HG02840 (cell line): ENCODE results near the gene KCNK1.

Experiments used
- ATAC-seq: cut with Tn5 transposase; IDR thresholded peaks from one replicate; pipeline ENCODE4 v1.9.1; 2021; ENCODE audit warnings: mild to moderate bottlenecking, moderate library complexity, moderate number of reproducible peaks; ENCODE audit not compliant: unreplicated experiment, low FRiP score

KCNK1 gene

DNA sequence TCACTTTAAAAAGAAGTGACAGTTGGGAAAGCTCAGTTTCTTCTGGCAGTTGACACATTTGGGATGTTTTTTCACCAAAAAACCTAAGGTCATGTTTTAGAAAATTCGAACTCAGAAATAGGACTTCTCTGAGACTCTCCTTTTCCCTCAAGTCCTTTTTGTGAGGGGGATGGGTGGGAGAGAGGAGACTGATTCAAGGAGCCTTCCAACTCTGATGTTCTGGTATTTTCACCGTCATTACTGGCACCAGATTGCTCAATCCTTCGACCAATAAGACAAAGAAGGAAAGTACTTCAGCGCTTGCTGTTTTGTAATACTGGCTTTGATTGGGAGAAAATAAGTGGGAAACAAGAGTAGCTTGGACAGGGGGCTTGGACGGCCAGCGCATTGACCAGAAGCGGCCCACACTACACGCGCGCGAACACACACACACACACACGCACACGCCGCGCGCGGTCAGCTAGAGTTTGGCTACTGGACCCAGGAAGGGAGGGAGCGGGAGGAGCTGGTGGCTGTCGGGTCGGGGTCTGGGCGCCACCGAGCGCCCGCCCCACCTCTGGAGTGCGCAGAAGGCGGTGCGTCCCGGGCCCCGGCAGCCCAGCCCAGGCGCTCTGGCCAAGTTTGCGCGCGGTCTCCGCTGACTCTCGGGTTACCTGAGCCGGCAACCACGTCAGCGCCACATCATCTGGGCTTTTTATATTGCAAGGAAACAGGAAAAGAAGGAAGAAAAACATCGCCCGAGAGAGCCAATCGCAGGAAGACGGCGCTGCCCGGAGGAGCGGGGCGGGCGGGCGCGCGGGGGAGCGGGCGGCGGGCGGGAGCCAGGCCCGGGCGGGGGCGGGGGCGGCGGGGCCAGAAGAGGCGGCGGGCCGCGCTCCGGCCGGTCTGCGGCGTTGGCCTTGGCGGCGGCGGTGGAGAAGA lies at the start of gene KCNK1:
TSS of gene KCNK1 (plus strand) at position 855 of the 921 bp plus-strand sequence. CDS start at position 921, 66 bp downstream.
- no peak for ATAC-seq

DNA sequence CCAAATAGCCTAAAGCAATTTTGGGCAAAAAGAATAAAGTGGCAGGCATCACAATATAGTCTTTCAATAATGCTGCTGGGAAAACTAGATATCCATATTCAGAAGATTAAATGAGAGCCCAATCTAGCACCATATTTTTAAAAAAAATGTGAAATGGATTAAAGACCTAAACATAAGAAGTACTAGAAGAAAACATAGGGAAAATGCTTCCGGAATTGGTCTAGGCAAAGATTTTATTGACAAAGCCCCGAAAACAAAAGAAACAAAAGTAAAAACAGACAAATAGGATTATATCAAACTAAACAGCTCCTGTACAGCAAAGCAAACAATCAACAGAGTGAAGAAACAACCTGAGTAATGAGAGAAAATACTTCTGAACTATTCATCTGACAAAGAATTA lies 48.6 kb upstream of the KCNK1 start:
- no peak for ATAC-seq

DNA sequence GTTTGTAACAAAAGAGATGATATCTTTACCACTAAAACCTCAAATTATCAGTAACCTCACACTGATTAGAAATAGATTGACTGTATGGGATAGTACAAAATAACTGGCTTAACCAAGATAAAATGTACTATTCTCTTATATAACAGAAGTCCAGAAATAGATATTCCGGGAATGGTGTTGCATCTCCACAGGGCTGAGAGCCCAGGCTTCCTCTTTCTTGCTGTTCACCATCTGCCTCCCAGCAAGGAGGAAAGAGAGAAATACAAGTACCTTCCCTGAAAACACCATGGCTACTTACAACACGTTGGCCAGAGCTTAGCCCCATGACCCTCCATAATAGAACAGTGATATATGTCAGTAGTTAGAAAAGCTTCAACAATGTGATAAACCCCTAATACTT lies 47.0 kb upstream of the KCNK1 start:
- ATAC-seq = no peak

DNA sequence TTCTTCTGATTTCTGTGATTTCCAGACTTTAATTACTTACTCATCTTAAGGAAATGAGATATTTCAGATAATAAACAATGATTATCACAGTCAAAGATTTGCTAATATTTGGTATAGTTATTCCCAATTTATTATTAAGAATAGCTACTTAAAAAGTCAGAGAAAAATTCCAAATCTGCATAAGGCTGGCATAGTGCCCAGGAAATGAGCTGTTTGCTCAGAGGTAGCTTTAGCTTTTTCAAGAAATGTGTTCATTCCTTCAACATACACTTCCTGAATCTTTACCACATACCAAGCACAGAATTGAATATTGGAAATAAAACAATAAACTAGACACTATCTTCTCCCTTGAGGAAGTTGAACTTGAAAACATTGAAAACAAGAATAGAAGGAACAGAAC lies 44.3 kb upstream of the KCNK1 start:
- no peak for ATAC-seq

DNA sequence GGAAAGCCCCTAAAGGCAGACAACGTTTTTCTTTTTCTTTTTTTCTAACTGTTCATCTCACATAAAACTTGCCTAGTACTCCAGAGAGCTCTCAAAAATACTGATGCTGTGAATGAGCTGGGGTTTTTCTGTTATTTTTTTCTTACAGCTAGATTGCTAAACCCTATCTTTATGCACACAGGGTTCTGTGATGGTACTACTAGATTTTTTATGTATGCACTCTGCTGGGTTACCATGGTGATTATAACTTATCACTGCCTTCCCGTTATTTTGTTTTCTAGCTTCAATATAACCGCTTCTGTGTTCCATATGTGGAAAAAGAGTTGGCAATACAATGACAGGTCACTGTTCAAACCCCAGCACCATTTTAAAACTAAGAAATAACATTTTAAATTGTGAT lies 43.7 kb upstream of the KCNK1 start:
- ATAC-seq = no peak

DNA sequence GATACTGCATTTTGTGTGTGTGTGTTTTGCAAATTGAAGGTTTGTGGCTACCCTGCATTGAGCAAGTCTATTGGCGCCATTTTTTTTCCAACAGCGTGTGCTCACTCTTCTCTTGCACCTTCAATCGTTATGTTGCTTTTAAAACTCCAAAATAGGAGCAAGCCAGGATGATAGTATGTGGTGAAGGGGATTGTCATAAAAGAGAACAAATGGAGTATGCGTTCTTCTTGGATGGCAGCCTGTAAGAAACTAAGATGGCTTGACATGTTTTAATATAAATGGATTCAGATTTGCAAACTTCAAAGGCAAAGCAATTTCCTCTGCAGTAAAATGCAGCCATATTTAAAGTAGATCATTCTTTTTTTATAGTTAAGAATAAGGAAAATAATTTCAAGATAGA lies 43.2 kb upstream of the KCNK1 start:
- ATAC-seq = no peak

DNA sequence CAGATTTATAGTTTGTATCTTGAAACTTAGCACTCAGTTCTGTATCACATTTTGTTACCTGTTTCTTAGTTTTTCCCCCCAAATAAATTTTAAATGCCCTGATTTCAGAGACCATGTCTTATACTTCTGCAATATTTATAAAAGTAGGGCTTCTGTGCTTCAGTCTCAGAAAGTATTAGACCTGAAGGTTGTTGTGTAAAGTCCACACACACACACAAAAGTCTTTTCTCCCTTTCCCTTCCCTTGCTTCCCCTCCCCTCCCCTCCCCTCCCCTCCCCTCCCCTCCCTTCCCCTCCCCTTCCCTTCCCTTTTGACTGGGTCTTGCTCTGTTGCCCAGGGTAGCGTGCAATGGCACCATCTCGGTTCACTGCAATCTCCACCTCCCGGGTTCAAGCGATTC lies 41.0 kb upstream of the KCNK1 start:
- no peak for ATAC-seq

DNA sequence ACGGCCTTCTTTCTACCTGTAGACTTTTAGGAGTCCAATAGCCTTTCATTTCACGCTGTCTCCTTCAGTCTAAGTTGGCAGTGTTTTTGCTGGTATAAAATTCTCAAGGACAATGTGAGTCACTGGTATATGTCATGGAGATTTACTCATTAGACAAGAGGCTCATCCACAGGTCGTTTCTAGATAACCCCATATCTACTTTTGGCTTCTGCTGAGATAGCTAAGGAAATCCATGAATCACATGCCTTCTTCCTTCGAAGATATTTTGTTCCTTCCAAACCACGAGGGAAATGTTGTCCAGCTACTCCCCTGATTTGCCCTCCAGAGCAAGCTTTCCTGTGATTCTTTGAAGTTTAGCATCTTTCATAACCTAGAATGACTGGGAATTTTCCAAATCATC lies 38.5 kb upstream of the KCNK1 start:
- ATAC-seq = no peak

DNA sequence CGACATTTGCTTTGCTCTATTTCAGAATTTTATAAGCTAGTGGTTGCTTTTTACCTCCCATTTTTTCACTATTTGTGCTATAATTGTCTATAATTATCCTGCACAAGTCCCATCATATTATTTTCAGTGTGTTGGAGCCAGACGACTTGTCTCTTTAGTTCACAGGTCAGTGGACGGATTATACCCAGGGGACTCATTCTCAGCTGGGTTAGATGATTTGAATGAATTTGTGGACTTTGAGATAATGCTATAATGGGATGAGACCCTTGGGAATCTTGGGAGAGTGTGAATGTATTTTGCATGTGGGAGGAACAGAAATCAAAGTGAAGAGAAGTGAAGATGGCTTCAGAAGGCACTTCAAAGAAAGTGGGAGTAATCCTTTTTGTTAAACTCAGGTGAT lies 31.5 kb upstream of the KCNK1 start:
- no peak for ATAC-seq

DNA sequence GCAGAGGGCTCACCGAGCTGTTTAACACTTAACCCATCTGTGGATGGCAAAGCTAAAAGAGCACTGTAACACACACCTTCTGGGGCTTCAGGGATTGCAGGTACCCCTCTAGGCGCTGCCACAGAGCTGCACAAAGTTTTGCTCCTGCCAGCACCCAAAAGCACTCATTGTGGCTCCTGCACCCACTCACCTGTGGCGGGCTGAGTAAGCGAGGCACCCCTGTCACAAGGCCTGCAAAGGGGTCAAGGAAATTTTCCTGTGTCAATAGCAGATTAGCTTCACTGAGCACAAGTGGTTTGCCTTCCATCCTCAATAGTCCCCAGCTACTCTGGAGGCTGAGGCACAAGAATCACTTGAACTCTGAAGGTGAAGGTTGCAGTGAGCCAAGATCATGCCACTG lies 29.5 kb upstream of the KCNK1 start:
- no peak for ATAC-seq

DNA sequence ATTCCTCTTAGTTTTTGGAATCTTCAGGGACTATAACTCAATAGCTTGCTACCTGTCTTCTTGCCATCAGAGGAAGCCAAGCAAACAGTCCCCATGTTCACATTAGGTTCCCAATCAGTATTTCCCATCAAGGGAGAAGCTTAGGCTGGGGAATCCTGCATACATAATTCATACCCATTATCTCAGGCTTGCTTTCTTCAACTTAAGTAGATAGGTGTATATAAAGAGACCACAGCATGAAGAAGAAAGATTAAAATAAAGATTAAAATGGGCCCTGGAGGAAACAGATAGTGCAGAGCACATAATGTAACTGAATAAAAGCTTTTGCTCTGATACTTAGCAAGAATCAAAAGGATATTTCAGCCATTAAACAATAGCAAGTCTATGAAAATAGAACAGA lies 29.0 kb upstream of the KCNK1 start:
- no peak for ATAC-seq

DNA sequence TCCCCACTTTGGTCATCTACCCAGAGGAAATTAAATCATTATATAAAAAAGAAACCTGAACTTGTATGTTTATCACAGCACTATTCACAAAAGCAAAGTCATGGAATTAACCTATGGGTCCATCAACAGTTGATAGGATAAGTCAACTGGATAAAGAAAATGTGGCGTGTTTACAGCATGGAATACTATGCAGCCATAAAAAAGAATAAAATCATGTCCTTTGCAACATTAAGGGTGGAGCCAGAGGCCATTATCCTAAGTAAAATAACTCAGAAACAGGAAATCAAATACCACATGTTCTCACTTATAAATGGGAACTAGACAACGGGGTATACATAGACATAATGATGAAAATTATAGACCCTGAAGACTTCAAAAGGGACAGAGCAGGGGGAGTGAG lies 27.6 kb upstream of the KCNK1 start:
- no peak for ATAC-seq

DNA sequence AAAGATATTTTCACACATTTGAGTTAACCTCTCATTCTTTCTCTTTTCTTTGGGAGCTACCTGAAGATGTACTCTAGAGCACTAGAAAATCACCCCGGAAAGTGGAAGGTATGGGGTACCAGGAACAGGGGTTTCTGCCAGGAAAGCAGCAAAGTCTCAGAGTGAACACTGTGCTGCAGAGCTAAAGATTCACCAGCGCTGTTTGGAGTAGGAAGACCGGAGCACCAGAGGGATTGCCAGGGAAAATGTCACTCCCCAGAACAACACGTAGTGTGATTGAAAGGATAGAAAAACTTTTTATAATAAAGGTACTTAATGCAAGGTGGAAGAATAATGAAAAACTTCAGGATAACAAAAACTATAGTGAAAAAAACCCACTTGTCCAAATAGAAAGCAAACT lies 26.7 kb upstream of the KCNK1 start:
- no peak for ATAC-seq

DNA sequence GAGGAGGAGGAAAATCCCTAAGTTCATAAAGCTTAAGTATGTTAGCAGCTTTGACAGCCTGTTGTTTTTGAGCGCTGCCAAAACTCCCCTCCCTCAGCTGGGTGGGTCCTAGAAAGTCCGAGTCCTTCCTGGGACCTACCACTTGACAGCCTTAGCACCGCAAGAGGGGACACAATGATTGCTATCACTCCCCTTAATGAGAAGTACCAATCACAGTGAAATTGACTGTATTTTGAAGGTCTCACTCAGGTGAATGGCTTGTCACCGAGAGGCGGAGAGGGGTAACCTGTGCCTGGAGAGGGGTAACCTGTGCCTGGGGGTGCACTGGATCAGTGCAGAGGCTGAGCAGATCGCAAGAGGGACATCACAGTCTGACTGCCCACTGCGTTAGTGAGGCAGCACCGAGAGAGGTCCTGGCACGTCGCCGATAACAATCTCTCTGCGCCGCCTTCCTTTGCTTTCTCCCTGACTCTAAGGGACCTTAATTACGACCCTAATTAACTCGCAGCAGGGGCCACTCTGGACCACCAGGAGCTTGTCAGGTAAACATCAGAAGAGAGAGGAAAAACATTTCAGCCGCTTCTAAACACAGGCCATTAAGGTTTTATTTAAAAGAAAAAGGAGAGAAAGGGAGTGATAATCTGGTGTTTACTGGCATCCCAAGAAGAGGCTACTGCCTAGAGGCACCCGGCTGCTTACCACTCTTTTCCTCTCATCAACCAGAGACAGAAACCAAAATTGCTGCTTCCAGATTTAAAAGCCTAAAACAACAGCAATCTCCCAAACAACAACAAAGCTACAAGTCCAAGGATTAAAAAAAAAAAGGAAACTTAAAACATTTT lies 25.7 kb upstream of the KCNK1 start:
- no peak for ATAC-seq

DNA sequence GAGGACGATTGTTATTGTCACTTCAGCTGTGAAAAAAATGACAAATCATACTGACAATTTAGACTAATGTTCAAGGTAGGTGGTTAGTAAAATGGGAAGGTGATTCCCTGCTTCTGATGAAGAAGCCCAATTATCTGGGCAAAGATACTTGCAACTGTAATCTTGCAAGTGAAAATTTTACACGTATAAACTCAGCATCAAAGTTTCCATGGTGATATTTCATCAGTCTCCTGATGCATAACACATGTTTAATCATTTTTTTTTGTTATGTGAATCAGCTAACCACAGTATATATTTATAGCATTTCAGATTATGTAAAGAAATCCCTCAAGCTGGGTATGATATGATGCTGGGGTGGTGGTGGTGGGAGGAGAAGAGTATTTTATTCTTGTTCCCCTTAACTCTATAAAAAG lies 16.4 kb upstream of the KCNK1 start:
- ATAC-seq = no peak

DNA sequence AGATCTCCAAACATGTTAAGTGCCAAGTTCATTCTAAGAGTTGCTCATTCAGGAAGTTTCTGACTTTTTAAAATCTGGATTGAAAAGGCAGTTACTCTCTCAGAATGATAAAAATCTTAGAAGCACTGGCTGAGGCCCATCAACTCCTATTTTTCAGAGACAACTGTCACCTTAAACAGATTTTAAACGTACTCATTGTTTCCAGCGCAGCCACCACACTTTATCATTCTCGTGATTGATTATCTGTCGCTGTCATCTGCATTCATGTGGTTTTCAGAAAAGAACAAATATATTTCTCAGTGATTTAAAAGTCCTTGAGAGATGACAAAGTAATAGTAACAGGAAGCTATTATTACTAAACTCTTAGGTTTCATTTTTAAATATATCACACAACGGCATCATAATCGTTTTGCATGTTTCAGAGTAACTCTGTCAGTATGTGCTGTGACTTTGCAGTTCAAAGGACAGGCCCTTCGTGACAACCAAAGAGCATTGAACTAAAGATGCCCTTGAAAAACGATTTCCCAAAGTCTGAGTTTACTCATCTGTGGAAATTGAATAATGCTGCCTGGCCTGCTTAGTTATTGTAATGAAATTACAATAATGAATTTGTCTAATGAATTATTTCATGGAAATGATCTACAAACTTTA lies 14.9 kb upstream of the KCNK1 start:
- ATAC-seq = peak; percentile 59

DNA sequence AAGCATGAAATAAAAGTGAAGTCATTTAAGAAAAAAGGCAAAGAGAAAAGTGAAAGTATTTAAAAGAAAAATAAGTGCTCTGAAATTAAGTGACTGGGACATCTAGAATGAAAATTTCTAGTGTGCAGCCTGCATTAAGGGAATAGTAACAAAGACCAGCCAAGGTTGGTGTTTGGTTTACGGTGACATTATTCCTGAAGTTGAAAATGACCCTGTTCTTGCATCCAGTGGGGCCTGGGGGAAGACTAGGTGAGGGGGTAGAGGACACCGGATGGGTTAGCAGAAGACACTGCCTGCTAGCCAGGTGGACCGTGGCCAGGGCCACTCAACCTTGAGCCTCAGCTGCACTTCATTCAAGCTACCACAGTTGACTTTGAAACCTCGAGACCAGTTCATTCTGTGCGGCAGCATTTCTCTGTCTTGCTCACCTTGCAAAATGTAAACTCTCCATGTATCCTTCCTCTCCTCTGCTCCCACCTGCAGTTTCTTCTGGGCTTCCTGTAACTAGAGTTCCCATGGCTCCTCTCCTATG lies 14.3 kb upstream of the KCNK1 start:
- no peak for ATAC-seq

DNA sequence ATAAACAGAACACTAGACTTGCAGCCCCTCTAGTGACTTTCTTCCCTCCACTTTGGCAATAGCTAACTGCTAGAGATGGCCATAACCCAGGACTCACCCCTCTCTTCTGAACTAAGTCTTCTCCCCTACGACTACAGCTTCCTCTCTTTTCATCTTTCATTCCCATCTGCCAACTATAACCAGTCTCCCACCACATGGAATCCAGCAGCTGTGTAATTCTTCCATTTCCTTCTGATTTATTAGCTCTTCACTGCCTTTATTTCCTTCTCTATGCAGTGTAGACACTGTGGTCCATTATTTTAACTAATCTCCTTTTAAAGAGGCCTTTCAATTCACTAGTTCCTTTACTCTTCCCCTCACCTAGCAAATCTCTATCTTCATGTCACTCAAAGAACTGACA lies 13.4 kb upstream of the KCNK1 start:
- no peak for ATAC-seq

DNA sequence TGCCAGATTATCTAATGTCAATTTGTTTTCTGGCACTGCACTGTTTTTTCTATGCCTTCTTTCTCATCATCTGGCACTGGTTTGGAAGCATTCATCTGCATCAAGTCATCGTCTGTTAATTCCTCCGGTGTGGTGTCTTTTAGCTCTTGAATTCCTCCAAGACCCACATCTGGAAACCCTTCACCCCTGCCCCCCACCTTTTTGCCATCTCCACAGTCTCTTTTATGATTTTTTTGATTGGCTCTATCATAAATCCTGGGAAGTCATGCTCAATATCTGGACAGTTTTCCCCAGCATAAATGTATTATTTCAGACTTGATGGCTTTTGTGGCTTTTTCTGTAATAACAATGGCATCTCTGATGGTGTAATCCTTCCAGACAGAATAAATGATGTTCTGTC lies 10.4 kb upstream of the KCNK1 start:
- no peak for ATAC-seq

DNA sequence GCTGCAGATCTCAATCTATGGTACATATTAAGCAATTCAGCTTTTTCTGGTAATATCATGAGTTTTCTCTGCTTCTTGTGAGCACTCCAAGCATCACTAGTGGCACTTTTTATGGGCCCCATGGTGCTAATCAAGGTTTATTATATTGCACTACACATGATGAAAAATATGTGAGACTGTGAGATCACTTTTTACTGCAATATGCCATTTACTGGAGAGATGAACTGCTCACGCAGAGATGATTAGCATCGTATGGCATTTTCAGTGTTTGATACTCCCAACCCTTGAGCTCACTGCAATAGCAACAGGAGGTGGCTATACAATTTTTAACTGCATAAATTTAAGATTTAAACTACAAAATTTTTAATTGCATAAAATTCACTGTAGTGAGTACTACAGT lies 8.7 kb upstream of the KCNK1 start:
- ATAC-seq = no peak

DNA sequence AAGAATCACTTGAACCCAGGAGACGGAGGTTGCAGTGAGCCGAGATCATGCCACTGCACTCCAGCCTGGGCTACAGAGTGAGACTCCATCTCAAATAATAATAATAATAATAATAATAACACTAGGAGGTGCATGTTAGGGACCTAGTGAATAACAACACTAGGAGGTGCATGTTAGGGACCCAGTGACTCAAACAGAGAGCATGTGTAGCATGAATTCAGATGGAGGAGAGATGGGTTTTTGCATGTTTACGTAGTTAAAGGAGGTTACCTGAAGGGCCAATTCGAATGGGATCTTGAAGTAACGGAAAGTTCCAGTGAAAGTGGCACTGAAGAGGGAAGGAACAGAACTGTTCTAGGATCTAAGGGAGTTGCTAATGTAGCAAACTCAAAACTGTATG lies 7.1 kb upstream of the KCNK1 start:
- ATAC-seq = no peak
